Esophagus squamous epithelium (tissue), 4 donors: ENCODE results near the gene HOOK2.

ENCODE experiments used
- CTCF ChIP-seq, 6 experiments: fragments of 450-650 bp in 4 of 6; fragments of 200-600 bp in 2 of 6; sonication (generic) in 2 of 6; IDR thresholded peaks; one replicate each; pipeline ENCODE4 v1.5.1; 2016 to 2019; ENCODE audit warnings: antibody characterized with exemption in 6 of 6, mild to moderate bottlenecking in 4 of 6, moderate library complexity in 4 of 6
- POLR2A ChIP-seq, 4 donors: fragments of 450-650 bp; IDR thresholded peaks; one replicate each; pipeline ENCODE4 v1.6.1; 2017; ENCODE audit warnings: antibody characterized with exemption in 4 of 4, mild to moderate bottlenecking in 4 of 4, moderate library complexity in 3 of 4

GRCh38 chr19:12797141-12797587 is 21.8 kb upstream of the HOOK2 start:
- TF ChIP-seq CTCF (IDR thresholded peaks at IDR 0.05) (no peak), POLR2A (IDR thresholded peaks at IDR 0.05) (no peak)
